ENCODE results near the gene XRRA1.

Gene XRRA1

DNA sequence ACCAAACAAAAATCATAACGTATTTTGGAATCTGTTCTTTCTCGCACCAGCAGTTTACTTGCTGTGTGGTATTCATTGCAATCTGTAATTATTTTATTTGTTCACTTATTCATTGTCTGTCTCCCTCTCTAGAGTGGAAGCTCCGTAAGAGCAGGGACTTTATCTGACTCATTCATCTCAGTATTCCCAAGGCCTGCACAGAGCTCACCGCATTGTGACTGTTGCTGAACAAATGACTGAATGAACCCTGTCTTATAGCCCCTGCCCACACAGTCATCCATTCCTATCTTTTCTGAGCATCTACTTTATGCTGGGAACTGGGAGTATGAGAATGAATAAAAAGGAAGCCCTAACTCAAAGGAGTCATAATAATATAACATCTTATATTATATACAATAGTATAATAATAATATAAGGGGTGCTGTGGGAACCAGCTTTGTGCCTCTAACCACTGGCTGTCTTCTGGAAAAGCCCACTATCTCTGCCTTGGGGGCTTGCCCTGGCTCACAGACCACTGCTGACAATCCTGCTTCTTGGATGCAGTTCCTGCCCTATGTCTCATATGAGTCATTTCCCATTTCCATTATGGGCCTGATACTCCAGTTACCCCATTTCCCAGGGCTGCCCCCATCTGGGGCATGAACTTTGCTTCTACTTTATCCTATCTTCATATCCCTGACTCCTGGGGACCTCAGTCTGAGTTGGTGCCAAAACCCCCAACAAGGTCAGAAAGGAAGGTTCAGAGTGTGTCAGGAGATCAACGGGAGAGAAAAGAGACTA, 11.0 kb downstream of the XRRA1 start:
- peaks cover 3% of the 10 kb centered on the region for H3K36me3 Mint-ChIP-seq
- H3K9me3 Mint-ChIP-seq = no peaks in the 10 kb centered on the region
- no peak for DNase-seq
- H3K27ac Mint-ChIP-seq = no peak overlapping the region
- no peak overlapping the region for H3K4me3 Mint-ChIP-seq
- CTCF ChIA-PET = interaction anchor here (1.7 kb wide), 1 partner anchor 85 kb away, joined by 4 read pairs; no protein-coding TSS in a partner anchor
- H3K27me3 Mint-ChIP-seq = no peaks in the 10 kb centered on the region
- H3K4me1 Mint-ChIP-seq = peaks cover 2% of the 10 kb centered on the region

DNA sequence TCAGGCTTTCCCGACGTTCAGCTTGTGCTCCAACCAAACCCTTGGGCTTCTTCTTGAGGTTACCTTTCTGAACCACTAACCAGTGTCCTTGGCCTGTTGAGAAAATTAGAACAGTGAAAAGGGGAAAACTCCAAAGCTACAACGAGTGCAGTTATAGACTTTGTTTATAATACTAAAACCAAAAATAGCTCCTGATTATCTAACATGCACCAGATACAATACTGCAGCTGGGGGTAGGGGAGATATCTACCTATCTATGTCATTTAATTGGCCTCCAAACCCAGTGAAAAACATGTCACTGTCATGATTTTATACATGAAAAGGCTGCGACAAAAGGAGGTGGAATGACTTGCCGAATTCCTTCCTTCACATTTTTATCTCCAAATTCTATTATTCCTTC, 11.9 kb downstream of the XRRA1 start:
- H3K36me3 Mint-ChIP-seq = peaks cover 3% of the 10 kb centered on the region
- H3K27me3 Mint-ChIP-seq = no peaks in the 10 kb centered on the region
- no peak for DNase-seq
- H3K9me3 Mint-ChIP-seq = no peaks in the 10 kb centered on the region
- no peak overlapping the region for H3K27ac Mint-ChIP-seq
- no peak overlapping the region for H3K4me3 Mint-ChIP-seq
- CTCF ChIA-PET = interaction anchor here (1.7 kb wide), 1 partner anchor 86 kb away, joined by 4 read pairs; no protein-coding TSS in a partner anchor
- H3K4me1 Mint-ChIP-seq = peaks cover 6% of the 10 kb centered on the region

GRCh38 chr11:74936087-74936486, 12.8 kb downstream of the XRRA1 start:
- H3K36me3 Mint-ChIP-seq = peaks cover 3% of the 10 kb centered on the region
- no peaks in the 10 kb centered on the region for H3K9me3 Mint-ChIP-seq

DNA sequence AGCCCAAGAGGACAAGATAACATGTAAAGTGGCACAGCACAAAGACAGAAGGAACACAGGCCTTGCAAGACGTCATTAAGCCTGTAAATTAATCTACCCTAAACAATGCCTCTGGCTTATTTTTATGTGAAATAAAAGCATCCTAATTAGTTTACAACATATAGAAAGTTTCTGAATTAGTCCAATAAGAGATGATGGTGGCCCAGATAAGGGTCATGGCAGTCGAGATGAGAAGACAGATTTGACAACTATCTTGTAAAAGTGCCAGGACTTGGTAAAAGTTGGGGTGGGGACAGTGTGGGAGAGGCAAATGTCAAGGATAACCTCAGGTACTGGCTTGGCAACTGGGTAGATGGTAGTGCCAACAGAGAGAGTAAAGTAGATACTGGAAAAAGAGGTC, 13.6 kb downstream of the XRRA1 start:
- no peak for DNase-seq
- Mint-ChIP-seq H3K36me3 (peaks cover 3% of the 10 kb centered on the region), H3K27me3 (no peaks in the 10 kb centered on the region), H3K27ac (no peak overlapping the region), H3K4me1 (peaks cover 6% of the 10 kb centered on the region), H3K9me3 (no peaks in the 10 kb centered on the region), H3K4me3 (no peak overlapping the region)
- CTCF ChIA-PET = no interaction called here

More at GRCh38 chr11:74936087-74936486, 12.8 kb downstream of the XRRA1 start:
- CTCF ChIA-PET = no interaction called here
- no peak overlapping the region for H3K27ac Mint-ChIP-seq
- H3K4me3 Mint-ChIP-seq = no peak overlapping the region
- no peak for DNase-seq
- no peaks in the 10 kb centered on the region for H3K27me3 Mint-ChIP-seq
- peaks cover 6% of the 10 kb centered on the region for H3K4me1 Mint-ChIP-seq

GRCh38 chr11:74933765-74934164, 15.1 kb downstream of the XRRA1 start:
- no peak overlapping the region for H3K27ac Mint-ChIP-seq
- peaks cover 3% of the 10 kb centered on the region for H3K36me3 Mint-ChIP-seq
- no peaks in the 10 kb centered on the region for H3K9me3 Mint-ChIP-seq
- H3K4me3 Mint-ChIP-seq = no peak overlapping the region
- H3K4me1 Mint-ChIP-seq = peaks cover 6% of the 10 kb centered on the region
- no peaks in the 10 kb centered on the region for H3K27me3 Mint-ChIP-seq
- no peak for DNase-seq
- CTCF ChIA-PET = interaction anchor here (2.6 to 4.8 kb wide), 2 partner anchors 98 to 208 kb away, joined by 13 to 51 read pairs; no protein-coding TSS in a partner anchor

- no peaks in the 10 kb centered on the region for H3K9me3 Mint-ChIP-seq
- H3K27ac Mint-ChIP-seq = no peak overlapping the region
- CTCF ChIA-PET = interaction anchor here (0.6 to 4.8 kb wide), 6 partner anchors 12 to 272 kb away, joined by 3 to 51 read pairs (median 11); no protein-coding TSS in a partner anchor
- H3K4me3 Mint-ChIP-seq = no peak overlapping the region
- peaks cover 3% of the 10 kb centered on the region for H3K36me3 Mint-ChIP-seq
- peaks cover 6% of the 10 kb centered on the region for H3K4me1 Mint-ChIP-seq
- H3K27me3 Mint-ChIP-seq = no peaks in the 10 kb centered on the region
- no peak for DNase-seq
Measured at GRCh38 chr11:74932797-74933196, 16.1 kb downstream of the XRRA1 start.

GRCh38 chr11:74932169-74932568, 16.7 kb downstream of the XRRA1 start:
- DNase-seq = no peak
- CTCF ChIA-PET = interaction anchor here (0.6 to 4.8 kb wide), 6 partner anchors 11 to 299 kb away, joined by 3 to 51 read pairs (median 11); no protein-coding TSS in a partner anchor
- H3K27me3 Mint-ChIP-seq = no peaks in the 10 kb centered on the region

DNA sequence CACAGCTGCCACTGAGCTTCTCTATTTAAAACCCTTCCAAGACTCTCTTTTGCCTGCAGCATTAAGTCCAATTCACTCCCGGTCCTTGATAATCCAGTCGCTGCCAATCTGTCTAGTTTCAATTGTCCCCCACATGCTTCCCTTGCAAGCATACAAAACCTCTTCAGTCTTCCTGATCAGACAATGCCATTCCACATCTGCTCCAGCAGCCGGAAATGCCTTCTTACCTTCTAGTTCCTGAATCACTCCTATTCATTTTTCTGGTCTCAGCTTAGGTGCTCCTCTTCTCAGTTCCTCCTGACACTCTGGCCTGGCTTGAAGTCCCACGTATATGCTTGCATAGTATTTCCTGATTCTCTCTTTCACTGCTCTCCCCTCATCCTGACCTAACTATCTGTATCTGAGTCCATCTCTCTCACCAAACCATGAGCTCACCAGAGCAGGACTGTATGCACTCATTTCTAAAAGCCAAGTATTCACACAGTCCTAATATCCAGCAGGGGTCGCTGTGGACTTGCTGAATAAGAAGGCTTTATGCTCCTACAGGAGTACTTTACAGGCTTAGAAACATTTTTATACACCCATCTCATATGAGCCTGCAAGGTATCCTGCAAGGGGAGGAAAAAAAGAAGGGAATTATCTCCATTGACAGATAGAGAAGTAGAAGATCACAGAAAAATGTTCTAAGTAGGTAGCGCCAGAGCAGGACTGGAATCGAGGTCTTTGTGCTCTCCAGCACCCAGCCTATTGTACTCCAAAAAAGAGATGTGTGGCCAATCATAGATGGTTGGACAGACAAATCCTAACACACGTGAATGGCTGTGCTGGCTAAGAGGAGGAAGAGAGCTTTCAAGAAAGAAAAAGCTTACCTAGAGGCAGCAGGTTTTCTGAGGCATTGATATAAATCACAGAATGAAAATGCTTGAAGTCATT, 19.2 kb downstream of the XRRA1 start:
- Mint-ChIP-seq H3K36me3 (no peaks in the 10 kb centered on the region), H3K4me3 (no peak overlapping the region)

More at GRCh38 chr11:74932169-74932568, 16.7 kb downstream of the XRRA1 start:
- peak overlapping the region; percentile 37 for H3K27ac Mint-ChIP-seq
- H3K4me3 Mint-ChIP-seq = no peak overlapping the region
- peaks cover 3% of the 10 kb centered on the region for H3K36me3 Mint-ChIP-seq
- no peaks in the 10 kb centered on the region for H3K9me3 Mint-ChIP-seq
- H3K4me1 Mint-ChIP-seq = peaks cover 6% of the 10 kb centered on the region

DNA sequence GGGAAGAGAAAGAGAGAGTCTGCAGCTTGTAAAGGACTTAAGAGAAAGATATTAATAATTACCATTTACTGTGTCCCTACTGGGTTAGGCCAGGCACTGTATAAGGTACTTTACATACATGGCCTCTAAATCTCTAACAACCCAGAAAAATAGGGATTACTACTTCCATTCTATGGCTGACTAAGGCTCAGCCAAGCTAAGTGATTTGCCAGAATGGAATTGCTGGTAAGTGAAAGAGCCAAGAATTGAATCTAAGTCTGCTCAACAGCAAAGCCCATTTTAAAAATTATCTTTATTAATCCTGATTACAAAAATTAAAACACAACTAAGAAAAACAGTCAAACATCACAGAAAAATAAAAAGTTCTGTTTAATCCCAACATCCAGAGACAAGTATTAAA, 21.4 kb downstream of the XRRA1 start:
- CTCF ChIA-PET = interaction anchor here (2.1 to 6.0 kb wide), 4 partner anchors 105 to 320 kb away, joined by 8 to 48 read pairs (median 16); no protein-coding TSS in a partner anchor
- H3K4me3 Mint-ChIP-seq = no peak overlapping the region
- H3K27ac Mint-ChIP-seq = no peak overlapping the region
- no peaks in the 10 kb centered on the region for H3K9me3 Mint-ChIP-seq
- DNase-seq = no peak
- H3K4me1 Mint-ChIP-seq = peaks cover 15% of the 10 kb centered on the region
- H3K27me3 Mint-ChIP-seq = no peaks in the 10 kb centered on the region
- no peaks in the 10 kb centered on the region for H3K36me3 Mint-ChIP-seq

More for the DNA sequence above, 19.2 kb downstream of the XRRA1 start:
- Mint-ChIP-seq H3K4me1 (peaks cover 19% of the 10 kb centered on the region), H3K27ac (no peak overlapping the region), H3K27me3 (no peaks in the 10 kb centered on the region), H3K9me3 (no peaks in the 10 kb centered on the region)
- peak; percentile 77 for DNase-seq
- CTCF ChIA-PET = interaction anchor here (0.6 to 6.0 kb wide), 26 partner anchors 9 to 341 kb away, joined by 3 to 51 read pairs (median 5); partner anchors contain the start of genes SPCS2 and XRRA1

- peaks cover 12% of the 10 kb centered on the region for H3K4me1 Mint-ChIP-seq
- H3K36me3 Mint-ChIP-seq = no peaks in the 10 kb centered on the region
- DNase-seq = peak; percentile 37
- no peak overlapping the region for H3K27ac Mint-ChIP-seq
- no peaks in the 10 kb centered on the region for H3K27me3 Mint-ChIP-seq
- H3K9me3 Mint-ChIP-seq = no peaks in the 10 kb centered on the region
- CTCF ChIA-PET = interaction anchor here (0.5 to 6.0 kb wide), 11 partner anchors 14 to 321 kb away, joined by 3 to 48 read pairs (median 5); no protein-coding TSS in a partner anchor
- no peak overlapping the region for H3K4me3 Mint-ChIP-seq
Measured at GRCh38 chr11:74926304-74927030, 22.4 kb downstream of the XRRA1 start.

GRCh38 chr11:74925281-74925680, 23.6 kb downstream of the XRRA1 start:
- DNase-seq = no peak
- Mint-ChIP-seq H3K36me3 (no peaks in the 10 kb centered on the region), H3K27ac (no peak overlapping the region), H3K4me1 (peaks cover 12% of the 10 kb centered on the region), H3K4me3 (no peak overlapping the region), H3K27me3 (no peaks in the 10 kb centered on the region), H3K9me3 (no peaks in the 10 kb centered on the region)
- CTCF ChIA-PET = interaction anchor here (0.9 to 6.0 kb wide), 5 partner anchors 16 to 322 kb away, joined by 3 to 48 read pairs (median 14); no protein-coding TSS in a partner anchor

- no peaks in the 10 kb centered on the region for H3K9me3 Mint-ChIP-seq
- no peak overlapping the region for H3K27ac Mint-ChIP-seq
- peaks cover 12% of the 10 kb centered on the region for H3K4me1 Mint-ChIP-seq
- H3K4me3 Mint-ChIP-seq = no peak overlapping the region
- no peaks in the 10 kb centered on the region for H3K27me3 Mint-ChIP-seq
- no peak for DNase-seq
- peaks cover 6% of the 10 kb centered on the region for H3K36me3 Mint-ChIP-seq
- CTCF ChIA-PET = interaction anchor here (1.8 kb wide), 1 partner anchor 218 kb away, joined by 4 read pairs; no protein-coding TSS in a partner anchor
Measured at GRCh38 chr11:74923125-74923524, 25.8 kb downstream of the XRRA1 start.

DNA sequence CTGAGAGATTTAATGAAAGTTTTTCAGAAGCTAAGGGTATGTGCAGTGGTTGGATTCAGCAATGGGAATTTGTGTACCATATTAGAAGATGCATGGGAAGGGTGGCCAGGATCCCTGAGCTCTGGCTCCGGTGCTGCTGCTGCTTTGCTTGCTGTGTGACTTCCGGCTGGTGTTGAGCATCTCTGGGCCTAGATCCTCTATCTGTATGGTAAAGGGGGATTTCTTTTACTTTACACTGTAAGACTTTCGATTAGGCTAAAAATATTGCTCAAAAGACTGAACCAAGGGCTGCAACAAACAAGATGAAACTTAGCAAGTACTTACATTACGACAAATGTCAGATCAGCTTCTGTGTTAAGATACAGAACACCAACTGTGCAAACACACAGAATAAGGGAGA, 39.1 kb downstream of the XRRA1 start:
- Mint-ChIP-seq H3K4me3 (no peak overlapping the region), H3K9me3 (no peaks in the 10 kb centered on the region), H3K27me3 (no peaks in the 10 kb centered on the region), H3K27ac (no peak overlapping the region), H3K36me3 (peaks cover 1% of the 10 kb centered on the region), H3K4me1 (no peaks in the 10 kb centered on the region)
- no peak for DNase-seq
- CTCF ChIA-PET = interaction anchor here (0.6 to 1.7 kb wide), 4 partner anchors 16 to 321 kb away, joined by 3 to 6 read pairs (median 3); no protein-coding TSS in a partner anchor

Data from activated naive CD4-positive, alpha-beta T cell treated with anti-CD3 and anti-CD28 coated beads, Interleukin-2, amount 10 ng/mL, durations not matched to agents 7 days and 5 days (primary cell).